A673 (cell line): Measurements from ENCODE around the gene ZWILCH.

Source experiments
- EZH2 ChIP-seq: fragments of 200-600 bp; sonication (generic); IDR thresholded peaks from 2 replicates; pipeline ENCODE4 v1.6.1; 2017; ENCODE audit warnings: borderline replicate concordance, low read depth, mild to moderate bottlenecking, mixed read lengths, antibody characterized with exemption, low read length; ENCODE audit not compliant: poor library complexity, severe bottlenecking
- TF ChIP-seq, protein P1 (sequence below): fragments of 300-800, 200-600 bp; sonication (generic); conservative IDR thresholded peaks from 2 replicates; pipeline ENCODE4 v1.5.1; 2017; ENCODE audit warnings: low read depth, mild to moderate bottlenecking, antibody characterized with exemption, low read length, moderate library complexity, mixed read lengths

- TF ChIP-seq, protein P1, sequence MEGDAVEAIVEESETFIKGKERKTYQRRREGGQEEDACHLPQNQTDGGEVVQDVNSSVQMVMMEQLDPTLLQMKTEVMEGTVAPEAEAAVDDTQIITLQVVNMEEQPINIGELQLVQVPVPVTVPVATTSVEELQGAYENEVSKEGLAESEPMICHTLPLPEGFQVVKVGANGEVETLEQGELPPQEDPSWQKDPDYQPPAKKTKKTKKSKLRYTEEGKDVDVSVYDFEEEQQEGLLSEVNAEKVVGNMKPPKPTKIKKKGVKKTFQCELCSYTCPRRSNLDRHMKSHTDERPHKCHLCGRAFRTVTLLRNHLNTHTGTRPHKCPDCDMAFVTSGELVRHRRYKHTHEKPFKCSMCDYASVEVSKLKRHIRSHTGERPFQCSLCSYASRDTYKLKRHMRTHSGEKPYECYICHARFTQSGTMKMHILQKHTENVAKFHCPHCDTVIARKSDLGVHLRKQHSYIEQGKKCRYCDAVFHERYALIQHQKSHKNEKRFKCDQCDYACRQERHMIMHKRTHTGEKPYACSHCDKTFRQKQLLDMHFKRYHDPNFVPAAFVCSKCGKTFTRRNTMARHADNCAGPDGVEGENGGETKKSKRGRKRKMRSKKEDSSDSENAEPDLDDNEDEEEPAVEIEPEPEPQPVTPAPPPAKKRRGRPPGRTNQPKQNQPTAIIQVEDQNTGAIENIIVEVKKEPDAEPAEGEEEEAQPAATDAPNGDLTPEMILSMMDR = no peak
- no peak for TF ChIP-seq EZH2
These were observed 45.1 kb upstream of the ZWILCH start for GRCh38 chr15:66459818-66460615.
